ENCODE data around the gene TNFRSF25.

TNFRSF25 gene

DNA sequence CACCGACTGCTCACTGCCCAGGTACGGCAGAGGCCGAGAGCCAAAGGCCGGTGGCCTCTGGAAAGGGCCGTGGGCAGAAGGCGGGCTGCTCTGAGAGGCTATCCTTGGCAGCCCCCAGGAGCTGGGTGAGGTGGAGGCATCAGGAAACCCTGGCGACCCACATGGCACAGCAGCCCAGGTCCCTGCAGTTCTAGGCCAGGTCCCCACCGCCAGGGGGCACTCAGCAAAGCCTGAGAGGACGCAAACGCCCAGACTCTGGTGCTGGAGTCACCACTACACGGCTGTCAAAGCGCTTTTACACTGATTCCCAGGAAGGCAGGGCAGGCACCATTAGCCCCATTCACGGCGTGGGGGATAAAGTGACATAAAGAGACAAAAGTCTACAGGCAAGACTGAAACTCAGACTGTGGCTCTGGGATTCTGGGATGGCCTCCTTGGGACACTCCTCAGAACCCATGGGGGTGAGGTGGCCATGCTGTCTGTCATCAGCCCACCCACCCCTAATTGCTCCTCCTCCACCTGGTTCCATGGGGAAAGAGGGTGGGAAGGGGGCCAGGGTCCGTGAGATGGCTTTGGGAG is 20.5 kb upstream of the TNFRSF25 start:
- peak; percentile 72 for DNase-seq

DNA sequence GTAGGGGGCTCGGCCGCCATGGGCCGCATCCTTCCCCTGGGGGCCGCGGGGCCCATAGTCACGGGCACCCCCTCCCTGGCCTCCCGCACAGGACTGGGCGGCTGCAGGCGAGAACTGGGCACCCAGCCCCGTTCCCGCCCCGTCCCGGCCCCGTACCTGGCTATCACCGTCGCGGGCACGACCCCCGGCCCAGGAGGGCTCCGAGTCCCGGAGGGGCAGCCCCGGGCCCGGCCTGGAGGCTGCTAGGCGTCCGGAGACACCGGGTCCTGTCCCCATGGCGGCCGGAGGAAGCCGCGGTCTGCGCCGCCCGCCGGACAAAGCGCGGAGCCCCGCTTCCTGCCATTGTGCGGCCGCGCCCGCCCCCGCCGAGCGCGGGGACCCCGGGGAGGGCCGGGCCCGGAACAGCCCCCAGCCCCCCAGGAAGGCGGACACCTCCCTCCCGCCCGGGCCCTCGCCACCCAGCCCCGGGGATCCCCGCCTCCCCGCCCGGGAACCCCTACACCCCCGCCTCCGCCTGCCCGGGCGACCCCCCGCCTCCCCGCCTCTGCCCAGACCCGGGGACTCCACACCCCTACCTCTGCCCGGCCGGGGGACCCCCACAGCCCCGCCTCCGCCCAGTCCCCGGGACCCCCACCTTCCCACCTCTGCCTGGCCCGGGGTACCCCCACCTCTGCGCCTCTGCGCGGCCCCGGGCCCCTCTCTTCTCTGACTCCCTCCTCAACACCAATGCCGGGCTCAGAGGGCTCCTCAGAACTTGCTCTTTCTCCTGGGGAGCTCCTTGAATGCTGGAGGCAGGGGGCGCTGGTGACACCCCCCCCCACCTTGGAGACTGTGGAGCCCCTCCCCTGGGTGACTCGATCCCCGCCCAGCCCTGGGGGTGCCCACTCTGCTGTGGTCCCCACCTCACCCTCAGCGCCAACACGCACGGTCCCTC is 19.5 kb upstream of the TNFRSF25 start:
- DNase-seq = no peak

DNA sequence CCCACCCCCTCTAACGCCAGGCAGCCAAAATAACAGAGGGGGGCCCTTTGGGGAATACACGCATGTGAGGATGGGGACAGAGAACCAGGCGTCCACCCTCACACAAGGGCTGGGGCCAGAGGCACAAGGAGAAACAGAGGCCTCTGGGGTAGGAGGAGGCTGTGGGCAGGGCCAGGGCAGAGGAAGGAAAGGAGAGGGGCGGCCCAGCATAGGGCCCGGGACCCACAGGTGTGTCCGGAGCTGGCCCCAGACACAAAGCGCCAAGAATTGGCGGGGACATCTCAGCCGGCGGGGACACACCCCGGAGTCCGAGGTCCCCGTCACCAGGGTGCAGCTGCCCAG is 18.8 kb upstream of the TNFRSF25 start:
- no peak for DNase-seq

DNA sequence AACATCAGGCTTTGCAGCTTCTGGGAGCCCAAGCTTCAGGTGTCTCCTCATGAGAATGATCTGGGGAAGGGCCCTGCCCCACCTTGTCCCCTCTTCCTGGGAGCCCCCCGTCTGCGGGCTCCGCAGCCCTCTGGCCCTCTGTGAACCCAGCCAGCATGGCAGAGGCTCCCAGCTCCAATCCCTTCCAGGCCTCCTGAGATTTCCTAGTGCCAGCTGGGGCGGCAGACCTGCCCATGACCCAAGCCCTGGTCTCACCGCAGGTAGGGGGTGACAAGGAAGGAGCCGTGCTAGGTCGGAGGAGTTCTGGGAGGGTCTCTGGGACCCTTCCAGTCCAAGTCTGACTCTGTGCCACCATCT is 17.8 kb upstream of the TNFRSF25 start:
- no peak for DNase-seq

DNA sequence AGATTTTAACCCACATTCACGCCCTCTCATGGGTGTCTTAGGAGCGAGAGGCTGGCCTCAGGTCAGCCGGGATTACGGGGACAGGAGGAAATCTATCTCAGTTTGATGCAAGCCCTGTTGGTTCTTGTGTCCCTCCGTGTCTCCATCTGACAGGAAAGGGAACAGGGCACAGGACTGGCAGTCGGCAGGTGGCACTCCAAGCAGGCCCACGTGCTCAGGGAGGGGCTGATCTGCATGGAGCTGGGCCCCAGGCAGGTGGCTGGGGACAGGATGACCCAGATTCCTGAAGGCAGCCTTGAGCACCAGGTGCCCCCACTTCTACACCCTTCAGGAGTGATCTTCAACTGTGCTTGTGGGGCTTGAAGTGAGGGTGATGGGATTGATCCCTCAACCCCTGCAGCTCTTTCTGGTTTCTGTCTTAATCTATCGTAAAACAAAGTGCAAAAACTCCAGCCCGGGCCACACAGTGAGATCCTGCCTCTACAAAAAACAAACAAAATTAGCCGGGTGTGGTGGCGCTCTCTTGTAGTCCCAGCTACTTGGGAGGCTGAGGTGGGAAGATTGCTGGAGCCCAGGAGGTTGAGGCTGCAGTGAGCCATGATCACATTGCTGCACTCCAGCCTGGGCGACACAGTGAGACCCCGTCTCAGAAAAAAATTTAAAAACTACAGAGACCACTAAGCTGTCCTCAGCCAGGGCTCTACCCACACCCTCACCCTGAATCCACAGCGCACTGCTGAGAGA is 17.2 kb upstream of the TNFRSF25 start:
- no peak for DNase-seq

DNA sequence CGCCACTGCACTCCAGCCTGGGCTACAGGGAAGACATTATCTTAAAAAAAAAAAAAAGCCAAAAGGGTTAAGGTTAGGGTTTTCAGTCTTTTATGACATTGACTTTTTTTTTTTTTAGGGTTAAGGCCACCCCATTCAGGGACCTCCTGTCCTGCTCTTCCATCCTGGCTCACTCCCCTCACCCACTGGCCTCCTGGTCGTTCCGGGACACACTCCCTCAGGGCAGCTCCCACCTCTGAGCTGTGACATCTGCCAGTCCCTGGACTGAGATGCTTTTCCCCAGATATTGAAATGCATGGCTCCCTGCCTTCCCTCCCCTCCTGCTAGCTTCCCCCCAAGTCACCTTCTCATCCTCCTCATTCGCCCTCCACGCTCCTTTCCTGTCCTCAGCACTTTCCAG is 15.8 kb upstream of the TNFRSF25 start:
- no peak for DNase-seq

DNA sequence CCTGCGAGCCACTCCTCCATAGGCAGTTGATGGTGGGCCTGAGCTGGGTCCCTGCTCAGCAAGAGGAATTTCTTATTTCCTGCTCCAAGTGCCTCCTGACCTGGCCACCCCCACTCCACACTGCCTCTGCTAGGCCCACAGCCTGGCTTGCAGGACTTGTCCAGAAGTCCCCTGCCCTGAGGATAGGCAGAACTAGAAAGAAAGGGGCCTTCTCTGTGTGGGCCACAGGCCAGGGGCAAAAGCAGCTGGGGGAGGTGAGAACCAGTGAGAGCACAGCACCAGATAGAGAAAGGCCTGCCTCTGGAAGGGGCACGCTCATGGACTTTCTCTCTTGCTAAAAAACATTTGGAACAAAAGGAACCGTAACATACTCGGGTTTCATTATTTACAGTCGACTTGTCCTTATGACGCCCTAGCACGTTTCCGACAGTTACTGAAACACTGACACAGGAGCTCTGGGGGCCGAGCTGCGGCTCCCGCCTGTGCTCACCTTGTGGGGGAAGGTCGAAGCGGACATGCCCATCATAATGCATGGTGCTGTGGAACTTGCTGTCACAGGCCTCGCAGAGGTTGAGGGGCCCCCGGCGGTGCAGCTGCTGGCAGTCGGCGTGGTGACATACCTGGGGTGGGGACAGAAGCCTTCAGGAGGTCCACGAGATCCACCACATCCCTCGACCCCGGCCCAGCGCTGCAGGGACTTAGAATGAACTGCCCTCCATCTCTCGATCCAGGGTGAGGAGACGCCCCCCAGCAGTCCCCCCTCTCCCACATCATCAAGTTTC is 11.3 kb upstream of the TNFRSF25 start:
- DNase-seq = no peak

DNA sequence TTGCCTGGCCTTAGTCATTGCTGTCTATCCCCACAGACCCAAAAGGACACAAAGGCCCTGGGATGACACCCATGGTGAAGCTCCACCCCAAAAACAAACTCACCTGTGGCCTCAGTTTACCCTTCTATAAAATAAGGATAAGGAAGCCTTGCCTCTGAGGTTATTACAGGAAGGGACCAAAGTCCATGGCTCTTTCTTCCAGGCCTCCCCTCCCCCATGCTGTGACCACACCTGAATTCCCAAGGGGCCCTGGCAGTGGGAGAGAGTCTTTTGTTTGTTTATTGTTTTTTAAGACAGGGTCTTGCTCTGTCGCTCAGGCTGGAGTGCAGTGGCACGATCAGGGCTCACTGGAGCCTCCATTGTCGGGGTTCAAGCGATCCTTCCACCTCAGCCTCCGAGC is 10.5 kb upstream of the TNFRSF25 start:
- DNase-seq = no peak

DNA sequence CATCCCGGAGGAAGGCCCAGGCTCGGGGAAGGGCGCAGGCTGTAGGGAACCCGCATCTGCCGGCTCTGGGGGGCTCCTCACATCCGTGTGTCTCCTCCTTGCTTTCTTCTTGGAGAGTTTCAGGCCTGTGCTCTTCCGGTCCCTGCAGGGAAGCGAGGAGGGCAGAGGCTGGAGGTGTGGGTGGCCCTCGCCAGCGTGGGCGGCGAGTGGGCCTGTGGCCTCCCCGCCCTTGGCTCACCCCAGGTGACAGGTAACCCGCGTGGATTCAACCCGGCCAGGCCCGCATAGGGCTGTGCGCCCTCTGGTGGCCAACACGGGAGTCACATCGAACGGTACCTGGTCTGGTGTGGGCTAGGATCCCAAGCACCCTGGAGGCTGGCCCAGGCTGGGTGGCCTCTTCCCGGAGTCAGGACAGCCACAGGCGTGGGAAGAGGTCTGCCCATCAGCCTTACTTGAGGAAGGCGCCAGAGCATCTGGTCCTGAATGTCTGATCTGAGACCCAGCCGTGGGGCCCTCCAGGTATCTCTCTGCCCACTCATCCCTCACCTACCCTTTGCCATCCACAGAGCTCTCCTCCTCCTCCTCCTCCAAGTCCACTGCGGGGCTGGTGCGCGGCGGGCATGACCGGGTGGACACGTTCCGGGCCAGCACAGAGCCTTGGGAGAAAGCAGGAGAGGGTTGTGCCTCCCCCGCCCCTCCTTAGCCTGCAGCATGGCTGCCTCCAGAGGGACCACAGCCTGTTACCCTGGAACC is 9.6 kb upstream of the TNFRSF25 start:
- peak; percentile 76 for DNase-seq

DNA sequence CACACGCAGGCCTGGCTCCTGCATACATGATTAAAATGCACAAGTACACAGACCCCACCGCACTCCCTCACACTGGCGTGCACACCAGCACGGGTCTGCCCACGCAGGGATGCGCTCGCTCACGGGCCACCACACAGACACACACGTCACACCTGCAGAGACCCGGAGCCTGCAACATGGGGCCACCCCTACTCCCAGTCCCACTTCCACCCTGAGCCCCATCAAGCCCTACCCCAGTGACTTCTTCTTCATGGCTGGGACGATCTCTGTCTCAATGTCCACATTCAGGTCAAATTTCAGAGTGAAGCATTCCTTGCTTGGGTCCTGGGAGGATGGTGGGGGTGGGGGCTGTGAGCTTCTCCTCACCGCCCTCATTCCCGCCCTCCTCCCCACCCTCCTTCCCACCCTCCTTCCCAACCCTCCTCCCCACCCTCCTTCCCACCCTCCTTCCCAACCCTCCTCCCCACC is 8.9 kb upstream of the TNFRSF25 start:
- DNase-seq = no peak

DNA sequence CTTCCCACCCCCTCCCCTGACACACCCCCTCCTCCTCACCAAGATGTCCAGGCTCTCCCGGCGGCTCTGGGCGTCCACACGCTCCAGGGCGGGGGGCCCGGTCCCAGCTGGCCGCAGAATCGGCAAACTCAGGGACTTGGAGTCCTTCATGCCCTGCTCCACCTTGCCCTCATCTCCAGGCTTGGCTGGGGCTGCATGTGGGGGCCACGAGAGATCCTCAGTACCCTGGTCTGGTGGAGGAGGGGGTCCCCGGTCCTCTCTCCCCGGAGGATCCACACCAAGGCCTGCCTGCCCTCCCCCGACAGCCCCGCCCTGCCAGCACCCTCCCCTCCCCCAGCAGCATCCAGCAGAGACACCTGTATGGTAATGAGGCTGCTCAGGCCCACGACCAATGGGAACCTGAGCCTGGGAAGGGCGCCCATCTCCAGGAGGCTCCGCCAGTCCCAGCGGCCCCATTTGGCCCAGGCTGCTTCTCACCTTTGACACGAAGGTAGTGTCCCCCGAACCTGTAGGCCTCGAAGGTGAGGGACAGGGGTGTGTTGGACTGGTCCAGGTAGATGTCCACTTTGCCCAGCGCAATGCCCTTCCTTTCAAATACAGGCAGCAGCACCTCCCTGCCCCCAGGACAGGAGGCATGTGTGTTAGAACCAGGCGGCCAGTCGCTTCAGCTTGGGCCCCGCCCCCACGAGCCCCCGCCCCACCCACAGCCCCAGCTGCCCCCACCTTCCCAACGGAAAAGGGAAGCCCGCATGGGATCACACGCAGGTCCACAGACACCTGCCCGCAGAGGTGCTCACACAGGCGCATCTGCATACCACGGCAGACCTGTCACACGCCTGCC is 8.2 kb upstream of the TNFRSF25 start:
- no peak for DNase-seq

DNA sequence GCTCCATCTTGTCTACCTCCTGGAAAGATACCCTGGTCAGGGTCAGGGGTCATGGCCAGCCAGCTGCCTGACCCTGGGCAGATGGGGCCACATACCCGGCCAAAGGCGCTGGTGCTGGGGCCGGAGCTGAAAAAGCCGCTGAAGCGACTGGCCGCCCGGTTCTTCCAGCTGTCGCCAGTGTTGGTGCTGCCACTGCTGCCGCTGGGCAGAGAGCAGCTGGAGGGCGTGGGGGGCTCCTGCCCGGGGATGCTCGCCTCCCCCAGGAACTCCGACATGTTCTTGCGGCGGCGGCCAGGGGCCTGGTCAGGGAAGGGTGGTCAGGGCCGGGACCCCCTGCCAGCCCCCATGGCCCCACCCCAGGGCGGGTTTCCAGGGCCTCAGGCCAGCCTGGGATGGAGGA is 7.2 kb upstream of the TNFRSF25 start:
- DNase-seq = no peak

DNA sequence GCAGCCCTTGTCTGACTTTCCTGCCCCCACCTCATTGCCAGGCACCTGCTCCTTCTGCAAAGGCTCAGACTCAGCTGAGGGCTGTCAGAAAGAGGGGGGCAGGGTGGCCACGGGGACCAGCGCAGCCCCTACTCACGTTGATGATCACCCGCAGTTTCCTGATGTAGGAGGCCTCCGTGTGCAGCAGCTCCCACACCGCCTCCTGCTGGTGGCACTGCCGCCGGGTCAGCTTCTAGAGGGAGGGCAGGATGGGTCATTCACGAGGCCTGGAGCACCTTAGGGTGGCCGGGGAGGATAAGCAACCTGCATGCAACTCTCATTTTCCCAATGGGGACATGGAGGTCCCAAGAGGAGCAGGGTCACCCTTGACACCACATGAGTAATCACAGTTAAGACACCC is 6.4 kb upstream of the TNFRSF25 start:
- no peak for DNase-seq

DNA sequence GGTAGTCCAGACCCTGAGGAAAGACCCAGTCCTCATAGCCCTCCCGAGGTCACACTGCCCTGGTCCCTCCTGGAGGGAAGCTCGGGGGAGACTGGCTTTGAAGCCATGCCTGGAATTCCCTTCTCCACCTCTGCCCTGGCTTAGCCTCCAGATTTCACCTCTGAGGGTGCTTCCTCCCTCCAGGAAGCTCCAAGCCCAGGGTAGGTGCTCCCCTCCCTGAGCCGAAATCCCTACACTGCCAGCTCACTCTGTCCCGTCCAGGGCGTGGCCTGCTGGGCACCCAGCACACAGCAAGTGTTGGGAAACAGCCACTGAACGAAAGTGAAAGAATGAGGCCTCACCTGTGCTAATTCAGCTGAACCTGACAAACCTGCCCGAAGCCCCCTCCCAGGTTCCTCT is 6.0 kb upstream of the TNFRSF25 start:
- no peak for DNase-seq

DNA sequence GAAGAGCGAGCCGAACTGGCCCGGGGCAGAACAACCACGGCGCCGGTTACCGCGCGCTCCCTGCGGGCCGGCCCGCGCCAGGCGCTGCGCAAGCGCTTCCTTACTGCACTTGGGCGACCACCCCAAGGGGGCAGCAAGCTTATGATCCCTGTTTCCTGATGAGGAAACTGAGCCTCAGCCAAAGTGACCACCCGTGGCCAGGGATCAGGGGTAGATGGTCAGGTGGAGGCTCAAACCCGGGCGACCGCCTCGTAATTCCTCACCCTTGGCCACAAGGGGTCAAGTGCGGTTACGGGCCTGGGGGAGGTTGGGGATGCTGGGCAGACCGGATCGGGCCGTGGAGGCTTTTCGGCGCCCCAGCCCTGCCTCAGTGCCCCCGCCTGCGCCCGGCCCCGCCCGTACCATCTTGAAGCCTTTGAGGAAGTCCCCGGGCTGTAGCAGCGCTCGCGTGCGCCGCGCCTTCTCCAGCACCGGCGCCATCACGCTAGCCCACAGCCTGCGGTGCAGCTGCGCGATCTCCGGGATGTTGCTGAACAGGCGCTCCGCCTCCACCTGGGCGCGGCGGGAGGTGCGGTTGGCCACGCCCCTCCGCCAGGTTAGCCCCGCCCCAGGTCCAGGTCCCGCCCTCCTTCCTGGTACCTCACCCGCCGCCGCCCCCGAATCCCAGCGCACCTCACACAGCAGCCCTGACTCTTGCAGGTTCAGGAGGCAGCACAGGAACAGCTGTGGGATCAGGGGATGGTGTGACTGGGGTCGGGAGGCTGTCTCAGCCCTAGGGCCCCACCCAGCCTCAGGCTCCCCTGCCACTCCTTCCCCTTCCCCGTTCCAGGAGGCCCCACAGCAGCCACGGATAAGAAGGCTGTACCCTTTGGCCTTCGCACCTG is 5.4 kb upstream of the TNFRSF25 start:
- DNase-seq = no peak

DNA sequence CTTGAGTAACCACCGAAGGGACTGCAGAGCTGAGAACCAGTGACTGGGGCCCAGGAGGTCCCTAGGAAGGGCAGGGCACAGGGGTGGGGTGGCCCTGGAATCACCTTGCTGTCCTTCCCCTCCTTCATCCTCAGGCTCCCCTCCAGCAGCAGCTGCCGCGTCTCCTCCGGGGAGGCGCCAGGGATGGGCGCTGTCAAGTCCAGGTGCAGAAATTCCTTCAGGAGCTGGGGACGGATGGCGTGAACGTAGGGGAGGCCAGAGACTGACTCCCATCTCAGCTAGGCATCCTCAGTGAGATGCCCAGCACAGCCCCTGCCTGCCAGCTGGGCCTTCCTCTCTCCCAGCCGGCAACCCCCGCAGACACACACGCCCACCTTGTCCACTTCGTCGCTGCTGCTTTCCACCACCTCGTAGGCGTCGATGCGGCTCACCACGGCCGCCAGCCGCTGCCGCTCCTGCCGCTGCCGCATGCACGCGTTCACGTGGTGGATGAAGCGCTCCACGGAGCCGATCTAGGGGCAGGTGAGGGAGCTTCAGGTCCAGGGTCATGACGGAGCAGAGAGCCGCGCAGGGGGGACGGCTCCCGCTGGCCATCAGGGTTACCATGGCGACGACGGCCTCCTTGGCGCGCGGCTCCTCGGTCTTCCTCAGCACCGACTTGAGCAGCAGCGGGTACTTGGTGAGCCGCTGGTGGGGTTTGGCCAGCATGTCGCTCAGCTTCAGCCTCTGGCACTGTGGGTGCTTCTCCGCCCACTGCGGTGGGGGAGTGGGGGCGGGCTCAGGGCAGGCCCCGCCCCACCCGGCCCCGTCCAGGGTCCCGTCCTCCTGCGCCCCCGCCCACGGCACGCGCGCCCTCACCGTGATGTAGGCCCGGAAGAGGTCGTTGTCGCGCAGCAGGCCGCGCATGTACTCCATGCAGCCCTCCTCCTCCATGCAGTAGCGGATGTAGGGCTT is 4.4 kb upstream of the TNFRSF25 start:
- no peak for DNase-seq

DNA sequence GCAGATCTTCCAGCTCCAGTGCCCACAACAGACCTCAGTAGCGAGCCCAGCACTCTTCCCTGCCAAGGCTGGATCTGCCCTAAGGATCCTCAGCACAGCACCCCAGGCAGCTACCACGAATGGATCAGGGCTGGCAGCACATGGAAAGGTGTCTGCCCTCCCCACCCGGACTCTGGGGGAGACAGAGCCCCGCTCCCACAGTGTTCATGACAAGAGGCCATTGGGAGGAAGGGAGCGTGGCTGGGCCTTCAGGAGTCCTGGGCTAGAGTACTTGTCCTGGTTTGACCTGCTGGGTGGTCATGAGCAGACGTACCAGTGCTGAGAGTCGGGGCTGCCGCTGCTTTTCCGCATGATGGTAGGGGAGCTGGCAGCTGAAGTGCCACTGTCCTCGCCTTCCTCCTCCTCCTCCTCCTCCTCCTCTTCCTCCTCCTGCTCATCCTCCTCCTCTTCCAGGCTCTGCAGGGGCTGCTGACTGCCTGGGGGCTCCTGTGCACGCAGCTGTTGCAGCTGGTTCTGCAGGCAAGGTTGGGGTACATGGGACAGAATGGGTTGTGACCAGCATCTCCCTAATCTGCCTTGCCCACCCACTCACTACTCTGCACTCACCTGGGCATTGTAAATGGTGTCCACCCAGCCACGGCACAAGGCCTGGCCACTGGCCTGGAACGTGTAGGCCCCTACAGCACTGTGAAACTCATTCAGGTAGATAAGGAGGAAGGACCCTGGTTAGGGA is 2.9 kb upstream of the TNFRSF25 start:
- no peak for DNase-seq
